ENCODE measurements around the gene IRF3. TPM values are rescaled to one million over a fixed set of nuclear protein-coding genes. Genes with fewer than 3 reads are reported as not detected.

IRF3 gene
- total RNA-seq, 1 donor from 2014 or later, result 76.1 TPM

DNA sequence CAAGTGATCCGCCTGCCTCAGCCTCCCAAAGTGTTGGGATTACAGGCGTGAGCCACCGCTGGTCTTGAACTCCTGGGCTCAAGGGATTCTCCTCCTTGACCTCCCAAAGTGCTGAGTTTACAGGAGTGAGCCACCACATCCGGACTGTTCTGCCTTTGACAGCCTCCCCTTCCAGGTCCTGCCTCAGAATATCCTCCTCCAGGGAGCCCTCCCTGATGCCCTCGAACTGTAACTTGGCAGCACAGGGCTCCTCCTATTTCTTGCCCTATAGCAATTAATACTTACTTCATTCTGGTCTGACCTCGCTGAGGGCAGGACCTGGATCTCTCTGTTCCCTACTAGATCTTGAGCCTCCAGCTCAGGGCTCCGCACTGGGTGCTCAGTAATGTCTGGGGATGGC lies 31.2 kb upstream of the IRF3 start:
- Mint-ChIP-seq H3K36me3 (ENCODE audit: low read depth, unreplicated experiment) (peaks cover 19% of the 10 kb centered on the region), H3K4me1 (ENCODE audit: unreplicated experiment) (no peaks in the 10 kb centered on the region), H3K9me3 (ENCODE audit: unreplicated experiment) (no peaks in the 10 kb centered on the region), H3K4me3 (ENCODE audit: unreplicated experiment) (peak overlapping the region; percentile 14), H3K27ac (ENCODE audit: unreplicated experiment) (no peak overlapping the region), H3K27me3 (ENCODE audit: unreplicated experiment) (no peaks in the 10 kb centered on the region)
- TF ChIP-seq, protein P1, sequence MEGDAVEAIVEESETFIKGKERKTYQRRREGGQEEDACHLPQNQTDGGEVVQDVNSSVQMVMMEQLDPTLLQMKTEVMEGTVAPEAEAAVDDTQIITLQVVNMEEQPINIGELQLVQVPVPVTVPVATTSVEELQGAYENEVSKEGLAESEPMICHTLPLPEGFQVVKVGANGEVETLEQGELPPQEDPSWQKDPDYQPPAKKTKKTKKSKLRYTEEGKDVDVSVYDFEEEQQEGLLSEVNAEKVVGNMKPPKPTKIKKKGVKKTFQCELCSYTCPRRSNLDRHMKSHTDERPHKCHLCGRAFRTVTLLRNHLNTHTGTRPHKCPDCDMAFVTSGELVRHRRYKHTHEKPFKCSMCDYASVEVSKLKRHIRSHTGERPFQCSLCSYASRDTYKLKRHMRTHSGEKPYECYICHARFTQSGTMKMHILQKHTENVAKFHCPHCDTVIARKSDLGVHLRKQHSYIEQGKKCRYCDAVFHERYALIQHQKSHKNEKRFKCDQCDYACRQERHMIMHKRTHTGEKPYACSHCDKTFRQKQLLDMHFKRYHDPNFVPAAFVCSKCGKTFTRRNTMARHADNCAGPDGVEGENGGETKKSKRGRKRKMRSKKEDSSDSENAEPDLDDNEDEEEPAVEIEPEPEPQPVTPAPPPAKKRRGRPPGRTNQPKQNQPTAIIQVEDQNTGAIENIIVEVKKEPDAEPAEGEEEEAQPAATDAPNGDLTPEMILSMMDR (IDR thresholded peaks at IDR 0.05; ENCODE audit: unreplicated experiment), result no peak
- no peak for DNase-seq (ENCODE audit: low spot score)

DNA sequence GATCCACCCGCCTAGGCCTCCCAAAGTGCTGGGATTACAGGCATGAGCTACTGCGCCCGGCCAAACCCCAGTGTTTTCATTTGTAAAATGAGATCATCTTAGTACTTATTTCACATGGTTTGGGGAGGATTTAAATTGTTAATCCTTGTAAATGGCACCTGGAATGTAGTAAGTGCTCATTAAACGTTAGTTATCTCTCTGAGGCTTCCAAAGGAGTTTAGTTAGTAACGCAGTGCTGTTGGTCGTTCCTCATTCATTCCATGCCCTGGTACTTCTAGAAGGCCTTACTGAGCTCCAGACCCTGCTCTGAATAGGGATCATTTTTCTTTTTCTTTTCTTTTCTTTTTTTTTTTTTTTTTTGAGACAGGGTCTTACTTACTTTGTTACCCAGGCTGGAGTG lies 30.5 kb upstream of the IRF3 start:
- Mint-ChIP-seq H3K36me3 (ENCODE audit: low read depth, unreplicated experiment) (peaks cover 19% of the 10 kb centered on the region), H3K4me3 (ENCODE audit: unreplicated experiment) (no peak overlapping the region), H3K9me3 (ENCODE audit: unreplicated experiment) (no peaks in the 10 kb centered on the region), H3K27ac (ENCODE audit: unreplicated experiment) (no peak overlapping the region), H3K4me1 (ENCODE audit: unreplicated experiment) (peaks cover 4% of the 10 kb centered on the region), H3K27me3 (ENCODE audit: unreplicated experiment) (no peaks in the 10 kb centered on the region)
- TF ChIP-seq, protein P1 (IDR thresholded peaks at IDR 0.05; ENCODE audit: unreplicated experiment), result no peak
- no peak for DNase-seq (ENCODE audit: low spot score)

DNA sequence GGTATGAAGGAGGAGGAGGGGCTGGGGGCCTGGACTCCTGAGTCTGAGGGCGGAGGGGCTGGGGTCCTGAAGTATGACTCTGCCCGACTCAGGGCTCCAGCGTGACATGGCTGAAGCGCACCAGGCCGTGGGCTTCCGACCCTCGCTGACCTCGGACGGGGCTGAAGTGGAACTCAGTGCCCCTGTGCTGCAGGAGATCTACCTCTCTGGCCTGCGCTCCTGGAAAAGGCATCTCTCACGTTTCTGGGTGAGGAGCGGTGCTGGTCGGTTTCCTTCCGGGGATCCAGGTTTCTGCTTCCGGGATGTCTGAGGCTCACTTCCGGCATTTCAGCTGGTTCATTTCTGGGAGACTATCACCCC lies 26.5 kb upstream of the IRF3 start:
- TF ChIP-seq, protein P1 (IDR thresholded peaks at IDR 0.05; ENCODE audit: unreplicated experiment), result no peak
- H3K27ac Mint-ChIP-seq (ENCODE audit: unreplicated experiment), result peak overlapping the region; percentile 8

DNA sequence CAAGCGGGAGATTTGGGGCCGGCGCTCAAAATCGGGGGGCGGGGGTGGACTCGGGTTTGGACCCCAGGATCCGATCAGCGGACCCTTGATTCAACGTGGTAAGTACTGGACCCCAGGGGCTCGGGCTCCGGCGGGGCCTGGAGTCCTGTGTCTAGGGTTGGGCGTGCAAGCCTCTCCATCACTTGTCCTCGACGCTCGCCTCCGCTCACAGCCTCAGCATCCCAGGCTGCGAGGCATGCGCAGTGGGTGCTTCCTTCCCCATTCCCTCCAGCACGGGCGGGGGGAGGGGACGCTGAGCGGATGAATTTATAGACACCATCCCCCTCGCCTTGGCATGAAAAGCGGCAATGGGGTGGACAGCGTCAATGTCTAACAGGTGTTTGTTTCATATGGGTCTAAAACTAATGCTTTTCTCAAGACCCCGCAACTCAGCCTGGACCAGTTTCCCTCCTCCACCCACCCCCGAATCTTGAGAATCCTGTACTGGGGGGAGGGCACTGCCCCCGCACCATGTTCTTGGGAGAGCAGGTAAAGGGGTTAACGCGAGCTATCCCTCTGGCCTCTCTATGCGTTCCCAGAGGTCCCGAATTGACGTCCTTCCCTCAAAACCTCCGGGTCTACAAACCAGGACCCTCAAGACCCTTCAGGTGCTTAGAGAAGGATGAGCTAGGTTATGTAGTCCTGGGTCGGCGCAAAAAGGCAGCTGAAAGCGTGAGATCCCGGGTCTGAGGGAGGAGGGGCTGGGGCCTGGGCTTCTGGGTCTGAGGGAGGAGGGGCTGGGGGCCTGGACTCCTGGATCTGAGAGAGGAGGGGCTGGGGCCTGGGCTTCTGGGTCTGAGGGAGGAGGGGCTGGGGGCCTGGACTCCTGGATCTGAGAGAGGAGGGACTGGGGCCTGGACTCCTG lies 25.8 kb upstream of the IRF3 start:
- Mint-ChIP-seq H3K9me3 (ENCODE audit: unreplicated experiment) (no peaks in the 10 kb centered on the region), H3K27me3 (ENCODE audit: unreplicated experiment) (peaks cover 26% of the 10 kb centered on the region), H3K4me3 (ENCODE audit: unreplicated experiment) (peak overlapping the region; percentile 96), H3K36me3 (ENCODE audit: low read depth, unreplicated experiment) (peaks cover 21% of the 10 kb centered on the region), H3K4me1 (ENCODE audit: unreplicated experiment) (peaks cover 37% of the 10 kb centered on the region), H3K27ac (ENCODE audit: unreplicated experiment) (no peak overlapping the region)
- TF ChIP-seq, protein P1 (IDR thresholded peaks at IDR 0.05; ENCODE audit: unreplicated experiment), result no peak
- DNase-seq (ENCODE audit: low spot score), result peak; percentile 65

More for the DNA sequence above, 26.5 kb upstream of the IRF3 start:
- no peak for DNase-seq (ENCODE audit: low spot score)
- H3K36me3 Mint-ChIP-seq (ENCODE audit: low read depth, unreplicated experiment), result peaks cover 23% of the 10 kb centered on the region
- H3K4me3 Mint-ChIP-seq (ENCODE audit: unreplicated experiment), result peak overlapping the region; percentile 96
- H3K9me3 Mint-ChIP-seq (ENCODE audit: unreplicated experiment), result no peaks in the 10 kb centered on the region
- peaks cover 26% of the 10 kb centered on the region for H3K27me3 Mint-ChIP-seq (ENCODE audit: unreplicated experiment)
- peaks cover 33% of the 10 kb centered on the region for H3K4me1 Mint-ChIP-seq (ENCODE audit: unreplicated experiment)

DNA sequence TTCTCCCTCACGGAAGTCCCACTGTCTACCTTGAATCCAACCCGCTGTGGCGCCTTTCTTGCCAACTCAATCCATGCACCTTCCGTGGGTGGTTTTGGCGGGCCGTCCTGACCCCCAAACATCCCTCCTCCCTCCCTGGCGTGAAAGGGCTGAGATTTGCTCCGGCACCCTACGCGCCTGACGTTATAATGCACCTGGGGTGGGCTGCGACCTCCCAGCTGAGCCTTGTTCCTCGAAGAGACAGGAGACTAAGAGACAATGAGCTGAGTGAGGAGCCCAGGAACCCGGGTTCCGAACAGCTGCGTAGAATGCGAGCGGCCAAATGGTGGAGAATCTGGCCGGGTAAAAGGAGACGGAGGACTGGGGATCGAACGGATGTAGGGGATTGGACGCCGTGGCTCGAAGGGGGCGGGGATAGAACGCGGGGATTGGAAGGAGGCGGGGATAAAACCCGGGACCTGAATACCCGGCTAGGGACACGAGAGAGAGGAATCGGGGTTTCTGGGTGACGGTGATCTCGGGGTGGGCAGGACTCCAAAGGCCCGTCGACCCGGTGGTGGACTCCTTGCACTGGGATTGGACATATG lies 25.1 kb upstream of the IRF3 start, which contains the start of gene CPT1C:
Gene CPT1C (plus strand): TSS at position 461 of the 587 bp plus-strand sequence. CDS start 1,137 bp downstream, outside the sequence.
- DNase-seq (ENCODE audit: low spot score), result peak; percentile 79
- TF ChIP-seq, protein P1 (IDR thresholded peaks at IDR 0.05; ENCODE audit: unreplicated experiment), result no peak
- Mint-ChIP-seq H3K27me3 (ENCODE audit: unreplicated experiment) (peaks cover 26% of the 10 kb centered on the region), H3K27ac (ENCODE audit: unreplicated experiment) (peak within 1 kb of the TSS; percentile 79), H3K4me3 (ENCODE audit: unreplicated experiment) (peak within 1 kb of the TSS; percentile 96), H3K4me1 (ENCODE audit: unreplicated experiment) (peaks cover 38% of the 10 kb centered on the region), H3K36me3 (ENCODE audit: low read depth, unreplicated experiment) (peaks cover 21% of the 10 kb centered on the region), H3K9me3 (ENCODE audit: unreplicated experiment) (no peaks in the 10 kb centered on the region)

Data from endothelial cell (in vitro differentiated cells).